ENCODE measurements around the gene PGPEP1.
"Not testable (repeated sequence)": the region's sequence is repeated elsewhere in the genome, so short reads cannot be mapped to it uniquely, and the experiment has no call there.

PGPEP1 gene

DNA sequence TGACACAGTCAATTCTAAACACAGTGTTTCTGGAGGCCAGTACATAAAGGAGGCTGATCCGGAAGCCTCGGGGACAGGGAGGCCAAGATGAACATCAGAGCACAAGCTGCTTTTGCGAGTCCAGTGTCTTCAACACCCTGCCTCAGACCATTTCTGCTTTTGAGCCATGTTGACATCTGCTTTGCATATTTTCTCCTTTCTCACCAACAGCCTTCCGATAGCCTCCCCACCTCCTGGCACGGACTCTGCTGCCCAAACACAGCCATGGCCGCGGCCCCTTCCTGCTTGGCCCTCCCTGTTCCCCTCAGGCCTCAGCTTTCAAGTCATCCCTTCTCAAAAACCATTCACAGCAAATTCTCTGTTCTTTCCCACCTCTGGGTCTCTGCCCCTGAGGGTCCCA lies 53.4 kb downstream of the PGPEP1 start:
- no peak for DNase-seq

DNA sequence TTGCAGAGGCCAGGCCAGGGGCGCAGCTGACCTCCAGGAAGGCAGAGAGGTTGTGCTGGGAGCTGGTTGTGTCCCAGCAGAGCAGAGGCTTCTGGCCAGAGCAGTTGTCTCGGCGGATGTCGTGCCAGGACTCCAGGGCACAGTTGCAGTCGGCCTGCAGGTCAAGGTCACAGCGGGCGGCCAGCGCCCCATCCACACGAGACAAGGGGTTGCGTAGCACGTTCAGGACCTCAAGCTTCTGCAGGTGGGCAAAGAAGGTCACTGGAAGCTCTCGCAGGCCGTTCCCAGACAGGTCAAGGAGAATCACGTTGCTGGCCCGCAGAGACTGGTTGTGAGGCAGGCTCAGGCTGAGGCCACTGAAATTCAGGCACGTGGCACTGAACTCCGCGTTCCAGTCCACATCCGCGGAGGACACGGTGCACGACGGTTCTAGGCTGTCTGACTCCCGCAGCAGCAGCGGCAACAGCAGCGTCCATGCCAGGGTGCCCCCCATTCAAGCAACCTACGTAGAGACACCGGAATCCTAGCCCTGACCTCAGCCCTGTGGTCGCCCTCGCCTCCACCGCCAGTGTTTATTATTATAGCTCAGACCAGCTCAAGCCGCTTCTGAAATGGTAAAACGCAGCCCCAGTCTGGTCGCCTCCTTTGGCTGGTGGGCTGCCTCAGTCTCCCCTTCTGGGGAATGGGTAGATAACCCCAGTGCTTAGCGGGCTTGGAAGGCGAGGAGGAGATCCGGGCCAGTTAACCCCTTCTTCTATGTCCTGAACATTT lies 56.3 kb downstream of the PGPEP1 start:
- DNase-seq, result no peak

DNA sequence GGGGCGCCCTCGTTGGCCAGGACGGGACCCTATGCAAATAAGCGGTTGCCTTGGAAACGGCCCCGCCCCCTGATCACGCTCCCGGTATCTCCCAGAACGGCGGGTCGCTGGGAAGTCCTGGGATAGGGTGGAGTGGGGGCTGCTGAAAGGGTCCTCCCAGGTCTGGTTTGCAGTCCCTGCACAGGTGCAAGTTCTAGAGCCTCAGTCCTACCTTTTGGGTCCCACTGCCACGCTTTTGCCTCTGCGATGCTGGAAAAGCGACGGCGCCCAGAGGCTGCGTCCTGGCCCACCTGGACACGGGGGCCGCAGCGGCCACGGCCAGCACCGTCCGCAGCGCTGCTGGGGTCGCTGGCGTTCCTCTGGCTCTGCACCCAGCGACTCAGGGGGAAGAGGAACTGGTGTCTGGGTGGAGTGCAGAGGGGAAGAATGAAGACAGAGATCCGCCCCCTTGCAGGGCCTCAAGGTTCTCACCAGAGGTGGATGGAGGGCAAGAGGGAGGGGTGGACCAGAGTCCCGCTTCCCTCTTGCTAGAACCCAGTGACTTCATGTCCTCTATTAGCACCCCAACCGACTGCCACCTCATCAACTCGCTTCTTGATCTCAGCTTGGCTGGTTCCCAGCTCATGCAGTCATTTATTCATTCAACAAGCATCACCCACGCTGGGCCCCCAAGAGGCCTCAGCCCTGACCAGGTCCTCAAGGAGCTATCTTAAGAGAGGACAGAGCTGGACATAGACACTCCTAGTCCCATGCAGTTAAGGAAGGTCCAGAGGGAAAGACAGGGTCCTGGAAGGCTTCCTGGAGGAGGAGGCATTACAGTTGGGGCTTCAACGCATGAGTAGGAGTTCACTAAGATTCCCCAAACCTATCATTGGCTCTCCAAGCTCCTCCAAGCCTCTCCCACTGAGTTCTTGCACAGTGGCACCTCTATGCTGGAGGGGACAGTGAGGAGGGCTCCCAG lies 57.1 kb downstream of the PGPEP1 start, which contains the start of gene LRRC25:
Gene LRRC25, minus strand, starts transcription at position 381 of the 961 bp plus-strand sequence. CDS start 659 bp downstream, outside the sequence.
- peak; percentile 39 for DNase-seq

DNA sequence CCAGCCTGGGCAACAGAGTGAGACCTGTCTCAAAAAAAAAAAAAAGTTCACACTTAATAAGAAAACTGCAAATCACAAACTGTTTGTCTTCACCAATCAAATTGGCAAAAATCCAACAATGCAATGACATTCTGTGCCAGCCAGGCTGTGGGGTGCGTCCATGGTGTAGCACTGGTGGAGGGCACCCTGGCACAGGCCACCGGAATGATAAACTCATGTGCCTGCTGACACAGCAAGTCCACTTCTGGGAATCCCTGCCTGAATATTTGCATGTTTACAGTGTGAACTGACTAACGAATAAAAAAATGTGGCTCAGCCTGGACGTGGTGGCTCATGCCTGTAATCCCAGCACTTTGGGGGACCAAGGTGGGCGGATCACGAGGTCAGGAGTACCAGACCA lies 58.6 kb downstream of the PGPEP1 start:
- no peak for DNase-seq

DNA sequence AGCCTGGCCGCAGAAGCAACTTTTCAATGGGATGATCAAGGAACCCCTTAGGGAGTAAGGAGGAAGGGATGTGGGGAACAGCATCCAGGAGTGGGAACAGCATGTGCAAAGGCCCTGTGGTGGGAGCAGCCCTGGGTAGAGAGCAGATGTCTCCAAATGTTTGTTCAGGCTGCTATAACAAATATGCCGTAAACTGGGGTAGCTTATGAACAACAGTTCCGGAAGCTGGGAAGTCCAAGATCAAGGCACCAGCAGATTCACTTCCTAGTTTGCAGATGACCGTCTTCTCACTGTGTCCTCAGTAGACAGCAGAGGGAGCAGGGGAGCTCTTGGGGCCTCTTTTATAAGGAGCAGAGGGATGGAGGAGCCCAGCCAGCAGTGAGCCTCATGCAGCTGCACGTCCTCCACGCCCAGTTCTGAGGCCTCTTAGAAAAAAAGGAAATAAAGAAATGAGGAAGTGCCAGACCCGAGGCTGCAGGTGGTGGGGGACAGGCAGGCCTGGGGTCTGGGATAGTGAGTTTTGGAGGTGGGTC lies 61.2 kb downstream of the PGPEP1 start:
- peak; percentile 71 for DNase-seq

DNA sequence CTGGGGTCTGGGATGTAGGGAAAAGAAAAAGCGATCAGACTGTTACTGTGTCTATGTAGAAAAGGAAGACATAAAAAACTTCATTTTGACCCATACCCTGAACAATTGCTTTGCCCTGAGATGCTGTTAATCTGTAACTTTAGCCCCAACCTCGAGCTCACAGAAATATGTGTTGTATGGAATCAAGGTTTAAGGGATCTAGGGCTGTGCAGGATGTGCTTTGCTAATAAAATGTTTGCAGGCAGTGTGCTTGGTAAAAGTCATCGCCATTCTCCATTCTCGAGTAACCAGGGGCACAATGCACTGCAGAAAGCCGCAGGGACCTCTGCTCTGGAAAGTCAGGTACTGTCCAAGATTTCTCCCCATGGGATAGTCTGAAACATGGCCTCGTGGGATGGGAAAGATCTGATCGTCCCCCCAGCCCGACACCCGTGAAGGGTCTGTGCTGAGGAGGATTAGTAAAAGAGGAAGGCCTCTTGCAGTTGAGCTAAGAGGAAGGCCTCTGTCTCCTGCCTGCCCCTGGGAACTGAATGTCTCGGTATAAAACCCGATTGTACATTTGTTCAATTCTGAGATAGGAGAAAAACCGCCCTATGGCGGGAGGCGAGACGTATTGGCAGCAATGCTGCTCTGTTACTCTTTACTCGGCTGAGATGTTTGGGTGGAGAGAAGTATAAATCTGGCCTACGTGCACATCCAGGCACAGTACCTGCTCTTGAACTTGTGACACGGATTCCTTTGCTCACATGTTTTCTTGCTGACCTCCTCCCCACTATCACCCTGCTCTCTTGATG lies 62.3 kb downstream of the PGPEP1 start:
- peak; percentile 27 for DNase-seq

DNA sequence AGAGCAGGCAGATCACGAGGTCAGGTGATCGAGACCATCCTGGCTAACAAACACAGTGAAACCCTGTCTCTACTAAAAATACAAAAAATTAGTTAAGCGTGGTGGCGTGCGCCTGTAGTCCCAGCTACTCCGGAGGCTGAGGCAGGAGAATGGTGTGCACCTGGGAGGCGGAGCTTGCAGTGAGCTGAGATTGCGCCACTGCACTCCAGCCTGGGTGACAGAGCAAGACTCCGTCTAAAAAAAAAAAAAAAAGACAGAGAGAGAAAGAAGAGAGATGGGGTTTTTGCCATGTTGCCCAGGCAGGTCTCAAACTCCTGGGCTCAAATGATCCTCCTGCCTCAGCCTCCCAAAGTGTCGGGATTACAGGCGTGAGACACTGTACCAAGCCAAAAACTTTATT lies 65.4 kb downstream of the PGPEP1 start:
- not testable (repeated sequence) for DNase-seq

DNA sequence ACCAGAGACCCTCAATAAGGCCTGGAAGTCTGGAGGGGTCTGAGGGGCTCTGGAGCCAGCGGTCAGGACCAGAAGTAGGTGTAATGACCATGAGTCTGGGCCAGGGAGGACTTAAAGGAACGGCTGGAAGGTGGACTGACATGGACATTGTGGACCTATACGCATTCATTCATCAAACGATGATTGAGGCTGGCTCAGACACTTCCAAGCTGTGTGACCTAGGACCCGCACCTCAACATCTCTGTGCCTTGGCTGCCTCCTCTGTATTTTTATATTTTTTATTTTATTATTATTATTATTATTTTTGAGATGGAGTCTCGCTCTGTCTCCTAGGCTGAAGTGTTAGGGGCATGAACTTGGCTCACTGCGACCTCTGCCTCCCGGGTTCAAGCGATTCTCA lies 66.4 kb downstream of the PGPEP1 start:
- no peak for DNase-seq

DNA sequence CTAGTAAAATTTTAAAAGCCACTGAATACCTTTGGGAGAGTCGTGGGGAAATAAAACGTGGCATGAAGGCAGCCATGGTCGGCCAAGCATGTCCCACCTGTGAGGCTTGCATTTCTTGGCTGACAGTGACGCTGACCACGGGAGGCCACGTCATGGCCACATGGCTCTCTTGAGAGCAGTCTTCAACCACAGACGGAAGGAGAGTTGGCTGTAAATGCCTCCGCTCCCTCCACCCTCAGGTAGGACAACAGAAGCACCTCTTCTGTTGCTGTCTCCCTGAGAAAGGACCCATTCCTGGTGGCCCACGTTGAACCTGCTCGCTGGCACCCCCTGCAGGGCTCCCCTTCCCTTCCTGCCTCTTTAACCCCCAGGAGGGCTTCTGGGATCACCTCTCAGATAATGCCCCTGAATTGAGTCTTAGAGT lies 67.7 kb downstream of the PGPEP1 start:
- DNase-seq, result peak; percentile 16

DNA sequence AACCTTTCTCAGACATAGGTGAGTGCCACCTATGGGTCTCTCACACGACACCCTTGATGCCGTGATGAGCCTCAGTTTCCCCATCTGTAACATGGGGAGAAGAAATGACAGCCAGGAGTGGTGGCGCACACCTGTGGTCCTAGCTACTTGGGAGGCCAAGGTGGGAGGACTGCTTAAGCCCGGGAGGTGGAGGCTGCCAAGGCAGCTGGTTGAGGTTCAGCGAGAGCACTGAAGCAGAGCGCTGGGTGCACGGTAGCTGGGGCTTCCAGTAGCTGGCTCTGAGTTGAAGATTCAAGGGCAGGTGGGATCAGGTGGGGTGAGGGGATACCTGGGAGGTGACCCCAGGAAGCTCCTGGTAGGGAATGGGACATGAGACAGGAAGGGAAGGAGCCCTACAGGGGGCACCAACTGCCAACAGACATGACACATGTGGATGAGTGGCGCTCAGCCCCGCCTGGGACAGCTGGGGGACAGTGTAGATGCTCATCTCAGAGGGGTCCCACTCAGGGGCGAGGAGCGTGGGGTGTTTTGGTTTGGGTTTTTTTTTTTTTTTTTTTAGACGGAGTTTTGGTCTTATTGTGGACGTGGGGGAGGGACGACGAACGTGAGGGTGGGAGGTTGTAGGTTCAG lies 72.3 kb downstream of the PGPEP1 start:
- no peak for DNase-seq

DNA sequence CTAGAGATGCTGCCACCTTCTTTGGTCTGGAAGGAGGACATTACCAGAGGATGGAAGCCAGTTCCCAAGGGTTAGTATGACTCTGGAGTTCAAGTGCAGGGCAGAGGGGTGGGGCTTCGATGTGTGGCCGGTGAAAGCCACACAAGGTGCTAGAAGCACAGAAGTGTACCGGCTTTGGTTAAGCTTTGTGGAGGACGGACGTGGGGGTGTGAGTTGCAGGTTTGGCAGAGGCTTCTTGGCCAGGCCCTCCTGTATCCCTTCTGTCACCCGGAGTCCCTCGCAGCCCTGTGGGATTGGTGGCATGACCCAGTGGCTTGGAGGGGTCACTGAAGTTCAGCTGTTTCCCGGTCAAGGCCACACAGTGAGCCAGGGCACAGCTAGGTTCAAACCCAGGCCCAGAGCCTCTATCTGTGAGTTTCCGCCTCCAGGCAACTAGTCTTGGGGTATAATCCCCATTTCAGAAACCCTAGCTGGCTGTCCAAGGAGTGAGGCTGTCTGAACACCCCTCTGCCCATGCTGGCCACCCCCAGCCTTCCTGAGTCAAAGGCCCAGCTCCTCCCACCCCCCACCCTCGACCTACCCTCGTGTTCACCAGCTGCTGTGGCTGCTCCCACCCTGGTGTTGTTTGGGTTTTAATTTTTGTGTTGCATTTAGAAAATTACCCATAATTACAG lies 74.2 kb downstream of the PGPEP1 start:
- peak; percentile 63 for DNase-seq

DNA sequence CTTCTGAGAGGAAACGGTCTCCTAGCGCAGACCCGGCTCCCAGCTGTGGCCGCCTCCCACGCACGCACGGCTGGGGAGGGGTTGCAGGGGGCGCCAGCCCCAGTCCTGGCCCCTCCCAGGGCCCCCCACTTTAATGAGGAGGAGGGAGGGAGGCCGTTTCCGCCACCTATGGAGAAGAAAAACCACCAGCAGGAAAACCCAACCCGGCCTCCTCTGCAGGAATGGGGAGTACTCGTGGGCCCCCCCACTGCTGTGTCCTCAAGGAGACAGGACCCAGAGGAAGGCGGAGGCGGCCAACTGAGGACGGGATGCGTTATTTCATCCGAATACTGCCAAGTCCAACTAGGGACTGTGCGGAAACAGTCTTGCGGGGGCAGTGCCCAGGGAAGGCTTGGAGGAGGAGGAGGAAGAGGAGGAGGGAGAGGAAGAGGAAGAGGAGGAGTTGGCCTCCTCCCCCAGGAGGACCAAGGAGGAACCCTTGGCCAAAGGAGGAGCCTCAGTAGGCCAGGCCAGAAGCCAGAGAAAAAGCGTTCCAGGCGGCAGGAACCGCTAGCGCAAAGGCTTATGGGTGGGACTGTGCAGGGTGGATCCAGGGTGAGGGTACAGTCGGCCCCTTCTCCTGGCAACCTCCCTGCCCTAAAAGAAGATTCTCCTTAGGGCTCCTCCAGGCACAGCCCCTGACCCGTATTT lies 74.9 kb downstream of the PGPEP1 start:
- peak; percentile 67 for DNase-seq

DNA sequence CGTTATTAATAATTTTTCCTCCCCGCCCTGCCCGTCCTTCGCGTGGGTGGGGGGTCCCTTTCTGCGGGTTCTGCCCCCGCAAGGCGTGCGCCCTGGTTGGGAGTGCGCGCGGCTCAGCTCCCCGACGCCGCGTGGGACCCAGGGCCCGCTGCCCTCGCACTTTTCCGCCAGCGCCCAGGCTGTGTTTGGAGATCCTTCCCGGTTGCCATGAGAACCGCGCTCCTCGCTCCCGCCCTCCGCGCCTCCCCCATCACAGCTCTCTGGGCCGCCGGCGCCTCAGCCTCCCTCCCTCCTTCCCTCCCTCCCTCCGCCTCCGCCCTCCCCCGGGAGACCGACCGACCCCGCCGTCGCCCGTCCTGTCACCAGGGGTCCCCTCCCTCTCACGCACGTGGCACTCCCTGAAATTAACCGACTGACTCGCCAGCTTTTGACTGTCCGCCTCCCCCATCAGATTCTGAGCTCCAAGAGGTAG lies 76.4 kb downstream of the PGPEP1 start:
- DNase-seq, result peak; percentile 68

DNA sequence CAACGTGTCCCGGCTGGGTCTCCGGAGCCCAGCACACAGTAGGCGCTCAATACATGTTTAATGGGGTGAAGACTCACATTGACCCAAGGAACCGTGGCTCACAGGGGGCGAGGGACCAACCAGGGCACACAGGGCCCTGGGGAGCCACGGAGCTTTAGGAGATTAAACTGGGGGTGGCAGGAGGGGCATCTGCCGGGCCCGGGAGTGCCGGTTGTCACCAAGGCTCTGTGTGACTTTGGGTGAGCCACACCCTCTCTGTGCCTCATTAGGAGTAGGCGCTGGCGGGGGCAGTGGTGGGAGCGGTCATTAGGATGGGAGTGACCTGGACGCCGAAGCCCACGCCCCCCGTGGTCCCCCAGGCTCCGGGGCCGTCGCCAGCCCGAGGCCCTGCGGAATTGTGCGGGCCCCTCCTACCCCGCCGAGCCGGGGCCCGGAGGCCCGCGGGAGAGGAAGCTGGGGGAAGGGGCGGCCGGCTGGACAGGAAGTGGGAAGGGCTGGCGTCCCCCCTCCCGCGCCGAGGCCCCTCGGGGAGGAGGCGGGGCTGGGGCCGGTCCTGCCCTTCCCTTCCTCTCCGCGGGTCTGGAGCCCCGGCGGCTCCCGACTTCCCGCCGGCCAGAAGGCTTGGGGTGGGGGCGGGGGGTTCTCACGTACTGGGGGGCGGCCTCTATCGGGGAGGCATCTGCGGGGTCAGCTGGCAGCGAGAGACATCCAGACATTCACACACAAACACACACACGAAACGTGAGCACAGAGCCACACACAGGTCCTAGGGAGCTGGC lies 77.0 kb downstream of the PGPEP1 start:
- peak; percentile 68 for DNase-seq

DNA sequence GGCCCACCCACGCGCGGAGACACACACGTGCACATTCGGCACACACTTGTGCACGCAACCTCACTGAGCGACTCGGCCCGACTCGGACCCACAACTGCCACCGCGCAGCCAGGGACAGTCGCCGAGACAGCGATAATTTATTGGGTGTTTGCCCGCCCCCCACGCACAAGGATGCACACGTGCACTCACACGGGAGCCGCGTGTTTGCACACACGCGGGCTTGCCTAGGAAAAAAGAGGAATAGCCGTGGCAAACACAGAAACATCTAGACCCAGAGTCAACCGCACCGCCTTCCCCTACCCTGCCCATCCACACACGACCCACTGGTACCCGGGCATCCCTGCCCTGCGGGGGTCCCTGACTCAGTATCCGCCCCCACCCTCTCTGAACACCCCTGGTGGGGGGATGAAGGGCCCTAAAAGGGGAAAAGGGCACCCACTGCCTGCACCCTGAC lies 77.7 kb downstream of the PGPEP1 start:
- no peak for DNase-seq

DNA sequence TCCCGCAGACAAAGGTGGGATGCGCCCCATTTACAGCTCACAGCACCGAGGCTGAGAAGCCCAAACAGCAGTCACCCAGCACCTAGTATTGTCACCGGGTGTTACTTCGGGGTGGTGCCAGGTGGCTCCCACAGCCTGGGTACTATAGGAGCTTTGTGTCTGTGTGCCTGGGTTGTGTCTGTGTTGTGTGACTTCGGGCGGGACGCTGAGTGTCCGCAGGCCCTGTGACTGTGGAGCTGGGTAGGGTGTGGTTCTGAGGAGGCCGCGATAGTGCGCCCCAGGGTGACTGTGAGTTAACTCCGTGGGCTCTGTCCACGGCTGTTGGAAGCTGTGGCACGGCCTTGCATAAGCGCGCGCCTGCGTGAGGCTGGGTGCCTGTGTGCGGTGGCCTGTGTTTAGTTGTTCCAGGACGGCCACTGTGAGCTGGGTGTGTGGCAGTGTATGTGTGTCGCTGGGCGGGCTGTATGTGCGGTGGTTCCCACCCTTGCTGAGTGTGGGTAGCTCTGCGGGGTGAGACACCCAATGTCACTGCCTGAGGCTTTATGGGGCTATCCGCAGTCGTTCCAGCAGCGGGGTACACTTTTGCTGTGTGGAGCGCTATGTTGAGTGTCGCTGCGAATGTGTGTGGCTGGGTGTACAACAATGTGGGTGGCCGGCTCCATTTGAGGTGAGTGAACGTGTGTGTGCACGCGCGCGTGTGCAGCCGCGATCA lies 78.2 kb downstream of the PGPEP1 start:
- no peak for DNase-seq

DNA sequence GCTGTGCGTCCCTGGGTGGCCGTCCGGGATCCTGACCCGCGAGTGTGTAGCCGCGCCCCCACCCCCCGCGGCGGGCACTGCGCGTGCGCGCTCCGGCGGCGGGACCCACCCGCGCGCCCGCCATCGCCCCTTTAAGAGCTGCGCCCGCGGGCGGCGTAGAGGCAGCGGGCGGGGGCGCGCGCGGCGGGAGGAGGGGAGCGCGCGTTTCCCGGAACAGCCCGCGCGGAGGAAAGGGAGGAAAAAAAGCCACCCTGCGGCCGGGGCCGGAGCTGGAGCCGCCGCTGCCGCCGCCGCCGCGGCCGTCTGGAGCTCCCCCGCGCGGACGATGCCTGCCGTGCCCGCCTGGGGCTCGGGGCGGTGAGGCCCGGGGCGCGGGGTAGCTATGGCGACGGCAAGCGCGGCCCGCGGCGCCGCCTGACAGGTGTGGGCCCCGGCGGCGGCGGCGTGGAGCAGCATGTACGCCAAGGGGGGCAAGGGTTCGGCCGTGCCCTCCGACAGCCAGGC lies 78.8 kb downstream of the PGPEP1 start, which contains the start of gene SSBP4:
Gene SSBP4, plus strand, starts transcription at position 204 of the 504 bp plus-strand sequence. Its CDS starts 251 bp downstream, at position 455.
- DNase-seq, result peak; percentile 58

Measured in KG1 (cell line).